GM12891 (cell line): ENCODE results near the gene SORBS1.

Source experiments
- DNase-seq: peaks from one replicate; pipeline ENCODE4 v3.0.0; 2011; ENCODE audit warnings: low spot score; ENCODE audit not compliant: insufficient read length
- FAIRE-seq: peaks from 2 replicates; lab custom pipeline; 2011; peaks lifted over from hg19 to GRCh38; lab: Jason Lieb, UNC
- PAX5 ChIP-seq: IDR thresholded peaks from 2 replicates; pipeline ENCODE4 v1.6.1; 2011; ENCODE audit warnings: low read length, moderate library complexity, mild to moderate bottlenecking; ENCODE audit not compliant: insufficient read depth, severe bottlenecking
- POLR2A ChIP-seq: IDR thresholded peaks from 2 replicates; pipeline ENCODE4 v1.6.1; 2011; ENCODE audit warnings: low read depth, low read length, control low read depth
- POLR2AphosphoS5 ChIP-seq: IDR thresholded peaks from 2 replicates; pipeline ENCODE4 v1.6.1; 2011; ENCODE audit warnings: low read depth, low read length, control low read depth
- POU2F2 ChIP-seq: IDR thresholded peaks from 2 replicates; pipeline ENCODE4 v1.6.1; 2011; ENCODE audit warnings: low read depth, mild to moderate bottlenecking, control low read depth, low read length, moderate library complexity
- SPI1 ChIP-seq: IDR thresholded peaks from 2 replicates; pipeline ENCODE4 v1.6.1; 2011; ENCODE audit warnings: low read depth, low read length, control low read depth
- TAF1 ChIP-seq: IDR thresholded peaks from 2 replicates; pipeline ENCODE4 v1.6.1; 2011; ENCODE audit warnings: low read depth, low read length, control low read depth

The SORBS1 gene

DNA sequence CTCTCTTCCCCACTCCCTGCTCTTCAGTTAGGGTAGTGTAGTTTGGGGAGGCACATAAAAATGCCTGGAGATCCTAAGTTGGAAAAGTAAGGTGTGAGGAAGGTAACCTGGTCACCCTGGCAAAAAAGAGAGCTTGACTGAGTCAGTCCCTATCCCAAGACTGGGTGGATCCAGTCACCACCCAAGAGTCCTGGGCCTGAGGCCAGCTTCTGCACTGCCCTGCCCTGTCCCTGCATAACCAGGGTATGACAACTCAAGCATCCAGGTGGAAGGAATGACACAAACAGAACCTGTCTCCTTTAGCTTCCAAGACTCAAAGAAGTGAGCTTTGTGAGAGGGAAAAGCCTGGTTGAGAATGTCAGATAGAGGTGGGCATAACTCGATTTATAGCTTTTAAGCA is 26.9 kb upstream of the SORBS1 start:
- no peak for DNase-seq
- TF ChIP-seq SPI1 (no peak), PAX5 (no peak), POLR2A (no peak)
- FAIRE-seq, result no peak

DNA sequence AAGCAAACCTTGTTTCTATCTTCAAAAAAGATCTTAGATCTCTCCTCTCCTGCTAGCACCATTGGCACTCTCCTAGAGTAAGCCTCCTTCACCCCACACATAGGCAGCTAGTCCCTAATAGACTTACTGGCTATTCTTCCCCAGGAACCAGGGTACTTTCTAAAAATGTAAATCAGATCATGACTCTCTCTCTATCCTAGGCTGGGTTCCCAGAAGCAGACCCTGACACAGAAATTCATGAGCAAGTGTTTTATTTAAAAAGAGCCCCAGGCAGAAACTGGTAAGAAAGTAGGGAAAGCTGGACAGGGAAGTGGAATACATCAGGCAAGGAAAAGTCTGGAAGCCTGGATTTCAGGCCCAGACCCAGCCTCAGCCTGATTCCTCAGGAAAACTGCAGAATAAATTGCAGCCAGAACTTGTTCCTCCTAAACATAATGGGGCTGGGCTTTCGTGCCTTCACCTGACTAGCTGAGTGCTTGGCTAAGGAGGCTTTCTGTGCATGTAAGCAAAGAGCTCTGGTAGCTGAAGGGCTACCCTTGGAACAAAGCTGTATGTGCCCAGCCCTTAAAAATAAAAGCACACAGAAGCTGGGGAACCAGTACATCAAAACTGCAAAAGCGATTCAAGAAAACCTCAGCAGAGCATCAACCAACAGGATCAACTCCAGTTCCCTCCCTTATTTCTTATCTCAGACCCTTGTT is 18.8 kb upstream of the SORBS1 start:
- TF ChIP-seq TAF1, result no peak
- no peak for DNase-seq

GRCh38 chr10:95579292-95579691 is 18.1 kb upstream of the SORBS1 start:
- TF ChIP-seq PAX5, result no peak
- no peak for TF ChIP-seq POU2F2
- no peak for TF ChIP-seq SPI1
- TF ChIP-seq POLR2A, result no peak
- no peak for TF ChIP-seq POLR2AphosphoS5
- no peak for TF ChIP-seq TAF1
- FAIRE-seq (no peak), DNase-seq (no peak)

More for the DNA sequence above, 18.8 kb upstream of the SORBS1 start:
- no peak for FAIRE-seq

DNA sequence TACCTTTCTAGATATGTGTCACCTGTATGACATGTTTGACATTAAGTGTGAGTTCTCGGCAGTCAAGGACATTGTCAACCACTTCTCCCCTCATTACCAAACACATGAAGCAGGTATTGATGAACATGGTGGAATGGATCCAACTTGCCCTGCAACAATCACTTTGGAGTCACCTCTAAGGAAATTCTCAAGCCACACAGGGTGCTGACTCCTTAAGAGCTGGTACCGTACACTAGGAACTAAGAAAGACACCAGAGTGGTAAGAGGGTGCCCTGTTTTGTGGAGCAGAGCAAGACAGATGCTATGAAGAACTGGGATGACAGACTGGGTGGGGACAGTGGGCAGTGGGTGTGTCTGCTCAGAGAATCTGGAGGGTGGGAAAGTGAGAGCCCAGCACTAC is 17.4 kb upstream of the SORBS1 start:
- FAIRE-seq, result no peak
- TF ChIP-seq PAX5 (no peak), TAF1 (no peak), POLR2A (no peak), POLR2AphosphoS5 (no peak), POU2F2 (no peak), SPI1 (no peak)
- DNase-seq, result no peak

DNA sequence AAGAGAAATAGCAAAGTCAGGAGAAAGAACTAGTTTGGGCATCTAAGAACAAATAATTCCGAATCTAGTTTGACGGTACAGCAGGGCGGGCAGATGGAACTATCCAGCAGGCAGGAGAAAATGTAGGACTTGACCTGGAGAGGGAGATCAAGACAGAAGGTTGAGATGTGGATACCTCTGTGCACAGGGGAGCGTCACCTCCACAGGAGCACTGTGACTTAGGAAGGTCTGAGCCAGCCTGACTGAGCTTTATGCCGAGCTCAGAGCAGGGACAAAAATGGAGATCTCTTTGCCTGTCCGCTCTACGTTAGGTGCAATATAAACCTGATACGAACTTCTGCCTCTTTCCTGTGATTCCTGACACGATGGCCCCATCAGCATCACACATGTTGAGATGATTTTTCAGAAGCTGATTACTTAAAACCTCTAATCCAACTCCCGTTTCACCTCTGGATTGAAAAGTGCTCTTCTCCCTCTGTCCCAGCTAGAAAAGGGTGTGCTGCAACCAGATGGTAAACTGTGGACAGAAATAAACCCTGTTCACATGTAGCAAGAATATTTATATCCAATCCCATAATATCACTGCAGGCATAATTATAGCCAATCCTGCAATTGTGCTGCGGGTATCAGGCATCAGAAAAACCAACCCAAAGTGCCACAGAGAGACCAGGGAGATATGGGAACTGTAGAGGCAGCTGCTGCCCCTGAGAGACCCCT is 13.6 kb upstream of the SORBS1 start:
- no peak for TF ChIP-seq POLR2A
- no peak for TF ChIP-seq PAX5
- no peak for TF ChIP-seq POU2F2
- no peak for TF ChIP-seq POLR2AphosphoS5
- no peak for TF ChIP-seq TAF1
- no peak for TF ChIP-seq SPI1
- FAIRE-seq (no peak), DNase-seq (no peak)

DNA sequence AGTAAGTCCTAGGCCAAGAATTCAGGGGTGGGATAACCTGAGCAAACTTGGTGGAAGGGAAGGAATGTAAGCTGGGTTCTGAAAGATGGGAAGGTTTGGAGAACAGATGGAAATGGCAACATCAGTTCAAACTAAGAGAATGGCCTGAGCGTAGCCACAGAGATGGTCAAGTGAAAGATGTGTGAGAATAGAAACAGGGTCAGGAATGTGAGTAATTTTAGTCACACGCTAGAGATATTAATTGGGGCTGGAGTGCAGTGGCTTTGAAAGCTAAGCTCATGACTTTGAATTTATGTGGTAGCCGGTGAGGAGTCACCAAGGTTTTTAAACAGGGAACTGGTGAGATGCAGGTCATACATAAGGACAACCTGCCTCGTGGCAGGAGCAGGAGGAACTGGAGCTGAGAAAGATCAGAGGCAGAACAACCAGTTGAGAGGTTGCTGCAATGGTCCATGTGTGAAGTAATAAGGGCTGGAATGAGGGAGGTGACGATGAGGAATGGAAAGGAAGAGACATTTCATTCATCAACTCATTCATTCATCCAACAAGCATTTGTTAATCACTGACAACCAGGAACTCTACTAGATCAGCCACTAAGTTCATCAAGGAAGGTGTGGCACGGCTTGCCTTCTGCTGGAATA is 12.9 kb upstream of the SORBS1 start:
- FAIRE-seq (no peak), DNase-seq (no peak)
- no peak for TF ChIP-seq SPI1
- no peak for TF ChIP-seq POLR2AphosphoS5
- TF ChIP-seq POLR2A, result no peak
- no peak for TF ChIP-seq PAX5
- TF ChIP-seq POU2F2, result no peak
- TF ChIP-seq TAF1, result no peak

- DNase-seq (no peak), FAIRE-seq (no peak)
- TF ChIP-seq PAX5, result no peak
- no peak for TF ChIP-seq POLR2AphosphoS5
- TF ChIP-seq POU2F2, result no peak
- TF ChIP-seq POLR2A, result no peak
- TF ChIP-seq SPI1, result no peak
- TF ChIP-seq TAF1, result no peak
Measured at GRCh38 chr10:95573527-95573926, 12.4 kb upstream of the SORBS1 start.

GRCh38 chr10:95572131-95572820 is 11.1 kb upstream of the SORBS1 start:
- TF ChIP-seq SPI1 (no peak), POU2F2 (no peak), PAX5 (no peak), POLR2A (no peak), TAF1 (no peak), POLR2AphosphoS5 (no peak)
- DNase-seq, result no peak
- FAIRE-seq, result no peak

GRCh38 chr10:95571390-95571789 is 10.2 kb upstream of the SORBS1 start:
- FAIRE-seq (no peak), DNase-seq (no peak)
- no peak for TF ChIP-seq POU2F2
- no peak for TF ChIP-seq POLR2AphosphoS5
- no peak for TF ChIP-seq TAF1
- no peak for TF ChIP-seq SPI1
- no peak for TF ChIP-seq PAX5

DNA sequence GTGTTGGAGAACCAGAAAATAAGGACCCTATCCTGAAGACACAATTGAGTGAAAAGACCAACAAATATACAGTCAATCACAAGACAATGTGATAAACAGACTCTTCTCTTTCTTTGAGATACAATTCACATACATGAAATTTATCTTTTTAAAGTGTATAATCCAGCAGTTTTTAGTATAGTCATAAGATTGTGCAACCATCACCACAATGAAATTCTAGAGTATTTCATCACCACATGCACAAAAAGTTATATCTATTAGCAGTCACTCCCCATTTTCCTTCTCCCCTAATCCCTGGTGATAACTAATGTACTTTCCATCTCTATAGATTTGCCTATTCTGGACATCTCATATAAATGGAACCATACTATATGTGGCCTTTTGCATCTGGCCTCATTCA is 8.2 kb upstream of the SORBS1 start:
- FAIRE-seq (no peak), DNase-seq (no peak)
- no peak for TF ChIP-seq POU2F2
- TF ChIP-seq SPI1, result no peak
- no peak for TF ChIP-seq PAX5
- TF ChIP-seq TAF1, result no peak
- no peak for TF ChIP-seq POLR2A
- no peak for TF ChIP-seq POLR2AphosphoS5
